ENCODE data around the gene NAA38.
"Not testable (repeated sequence)": the region's sequence is repeated elsewhere in the genome, so short reads cannot be mapped to it uniquely, and the experiment has no call there.

The NAA38 gene

GRCh38 chr17:7824021-7824924, 33.1 kb downstream of the NAA38 start:
- DNase-seq (ENCODE audit: low read depth, low spot score) = no peak

- no peak for DNase-seq (ENCODE audit: low read depth, low spot score)
Observed at GRCh38 chr17:7823581-7824001, 33.8 kb downstream of the NAA38 start.

- DNase-seq (ENCODE audit: low read depth, low spot score) = no peak
Observed at GRCh38 chr17:7822126-7822525, 35.2 kb downstream of the NAA38 start.

- DNase-seq (ENCODE audit: low read depth, low spot score) = no peak
Observed at GRCh38 chr17:7820231-7820630, 37.1 kb downstream of the NAA38 start.

GRCh38 chr17:7818746-7819645, 38.4 kb downstream of the NAA38 start:
- DNase-seq (ENCODE audit: low read depth, low spot score) = no peak

GRCh38 chr17:7818026-7818425, 39.3 kb downstream of the NAA38 start:
- DNase-seq (ENCODE audit: low read depth, low spot score) = no peak

GRCh38 chr17:7817643-7817964, 39.8 kb downstream of the NAA38 start:
- DNase-seq (ENCODE audit: low read depth, low spot score) = no peak

- no peak for DNase-seq (ENCODE audit: low read depth, low spot score)
Observed at GRCh38 chr17:7816926-7817642, 40.3 kb downstream of the NAA38 start.

GRCh38 chr17:7814969-7815368, 42.4 kb downstream of the NAA38 start:
- no peak for DNase-seq (ENCODE audit: low read depth, low spot score)

GRCh38 chr17:7811251-7811650, 46.1 kb downstream of the NAA38 start:
- no peak for DNase-seq (ENCODE audit: low read depth, low spot score)

- DNase-seq (ENCODE audit: low read depth, low spot score) = not testable (repeated sequence)
Observed at GRCh38 chr17:7809791-7810343, 47.5 kb downstream of the NAA38 start.

GRCh38 chr17:7809086-7809790, 48.1 kb downstream of the NAA38 start:
- DNase-seq (ENCODE audit: low read depth, low spot score) = no peak

- DNase-seq (ENCODE audit: low read depth, low spot score) = no peak
Observed at GRCh38 chr17:7807206-7807605, 50.2 kb downstream of the NAA38 start.
